GM12801 (cell line): ENCODE measurements around the gene LPP.

ENCODE experiments used
- TF ChIP-seq, protein P1 (sequence below): IDR thresholded peaks from one replicate; pipeline ENCODE4 v1.5.1; 2011; ENCODE audit warnings: control low read depth; ENCODE audit not compliant: insufficient read length; ENCODE audit errors: extremely low read depth

LPP gene

GRCh38 chr3:188170461-188171459, 16.8 kb downstream of the LPP start:
- TF ChIP-seq, protein P1, sequence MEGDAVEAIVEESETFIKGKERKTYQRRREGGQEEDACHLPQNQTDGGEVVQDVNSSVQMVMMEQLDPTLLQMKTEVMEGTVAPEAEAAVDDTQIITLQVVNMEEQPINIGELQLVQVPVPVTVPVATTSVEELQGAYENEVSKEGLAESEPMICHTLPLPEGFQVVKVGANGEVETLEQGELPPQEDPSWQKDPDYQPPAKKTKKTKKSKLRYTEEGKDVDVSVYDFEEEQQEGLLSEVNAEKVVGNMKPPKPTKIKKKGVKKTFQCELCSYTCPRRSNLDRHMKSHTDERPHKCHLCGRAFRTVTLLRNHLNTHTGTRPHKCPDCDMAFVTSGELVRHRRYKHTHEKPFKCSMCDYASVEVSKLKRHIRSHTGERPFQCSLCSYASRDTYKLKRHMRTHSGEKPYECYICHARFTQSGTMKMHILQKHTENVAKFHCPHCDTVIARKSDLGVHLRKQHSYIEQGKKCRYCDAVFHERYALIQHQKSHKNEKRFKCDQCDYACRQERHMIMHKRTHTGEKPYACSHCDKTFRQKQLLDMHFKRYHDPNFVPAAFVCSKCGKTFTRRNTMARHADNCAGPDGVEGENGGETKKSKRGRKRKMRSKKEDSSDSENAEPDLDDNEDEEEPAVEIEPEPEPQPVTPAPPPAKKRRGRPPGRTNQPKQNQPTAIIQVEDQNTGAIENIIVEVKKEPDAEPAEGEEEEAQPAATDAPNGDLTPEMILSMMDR: no peak

DNA sequence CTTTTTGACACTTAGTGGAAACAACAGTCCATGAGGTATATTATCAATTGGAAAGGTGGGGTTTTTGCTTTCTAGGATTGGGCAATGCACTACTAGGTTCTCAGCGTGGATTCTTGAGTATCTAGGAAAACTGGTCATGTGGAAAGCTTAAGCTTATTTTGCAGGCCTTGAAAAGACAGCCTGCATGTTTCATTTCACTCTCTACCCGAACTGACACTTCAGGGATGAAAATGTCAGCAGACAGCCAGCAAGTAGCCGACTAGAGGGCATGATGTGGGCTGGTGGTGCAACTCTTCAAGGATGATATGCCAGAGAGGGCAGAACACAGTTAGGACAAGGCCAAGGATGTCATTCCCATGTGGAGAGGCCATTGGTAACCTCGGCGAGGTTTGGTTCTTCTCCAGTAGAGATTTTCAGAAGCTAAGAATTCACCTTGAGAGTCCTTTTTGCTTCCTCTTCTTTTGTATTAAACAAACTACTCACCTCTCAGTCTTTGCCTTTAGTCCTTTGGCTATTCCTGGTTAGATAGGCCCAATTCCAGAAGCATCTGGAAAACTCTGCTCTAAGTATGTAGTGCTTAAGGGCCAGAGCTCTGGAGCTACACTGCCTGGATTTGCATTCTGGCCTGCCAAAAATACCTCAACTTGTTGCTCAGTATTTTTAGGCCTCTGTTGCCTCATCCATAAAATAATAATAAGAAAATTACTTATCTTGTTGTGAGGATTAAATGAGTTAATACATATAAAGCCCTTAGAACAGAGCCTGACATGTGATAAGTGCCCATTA, 17.9 kb downstream of the LPP start:
- TF ChIP-seq, protein P1: no peak

- TF ChIP-seq, protein P1: no peak
Measured at GRCh38 chr3:188174317-188175044, 20.5 kb downstream of the LPP start.

DNA sequence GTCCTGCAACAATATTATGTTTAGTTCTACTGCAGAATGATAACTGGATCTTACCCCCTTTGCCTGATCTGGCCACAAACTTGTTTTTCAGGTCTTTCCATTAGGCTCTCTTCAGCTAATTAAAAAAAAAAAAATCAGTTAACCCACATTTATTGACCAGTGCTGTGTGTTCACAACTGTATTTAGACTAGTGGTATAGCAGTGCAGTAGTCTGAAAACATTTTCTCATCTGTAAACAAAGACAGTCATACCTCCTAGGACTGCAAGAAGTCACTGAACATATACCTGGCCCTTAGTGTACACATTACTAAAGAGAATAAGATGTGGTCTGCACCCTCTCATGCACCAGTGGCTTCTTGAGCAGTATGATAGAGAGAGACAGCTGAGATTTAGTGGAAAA, 22.5 kb downstream of the LPP start:
- TF ChIP-seq, protein P1: no peak

DNA sequence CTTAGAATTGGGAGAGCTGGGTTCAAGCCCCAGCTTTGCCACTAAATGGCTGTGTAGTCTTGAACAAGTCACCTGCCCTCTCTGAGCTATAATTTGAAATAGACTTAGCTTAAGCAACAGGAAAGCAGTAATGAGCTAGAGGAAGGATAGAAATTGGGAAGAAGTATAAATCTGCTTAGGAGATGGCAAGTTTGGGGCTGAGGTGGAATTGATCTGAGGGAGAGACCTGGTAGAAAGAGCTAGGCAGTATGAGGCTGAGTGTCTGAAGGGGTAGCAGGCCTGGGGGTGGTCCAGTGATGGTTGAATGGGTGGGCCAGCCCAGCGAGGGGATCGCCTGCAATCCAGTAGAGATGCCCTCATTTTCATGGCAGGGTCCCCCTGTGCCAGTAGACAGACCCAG, 22.9 kb downstream of the LPP start:
- TF ChIP-seq, protein P1: no peak

GRCh38 chr3:188177721-188178120, 23.8 kb downstream of the LPP start:
- TF ChIP-seq, protein P1: no peak
